Sigmoid colon (tissue), 7 donors: ENCODE measurements around the gene CEACAM18. TPM values are rescaled to one million over a fixed set of nuclear protein-coding genes. Genes with fewer than 3 reads are reported as not detected.
A peak's percentile ranks its signal among the peaks of the same experiment; 100 is the strongest.

ENCODE experiments used
- DNase-seq: peaks from one replicate; pipeline ENCODE4 v3.0.0-alpha.2; 2019
- H3K27ac ChIP-seq, 4 donors: fragments of 200-600 bp; sonication (generic); one replicate each; pipeline ENCODE4 v1.5.1; 2016 to 2019; ENCODE audit warnings: mild to moderate bottlenecking in 1 of 4
- H3K27me3 ChIP-seq, 3 donors: fragments of 200-600 bp; sonication (generic); one replicate each; pipeline ENCODE4 v1.5.1; 2019; ENCODE audit warnings: mild to moderate bottlenecking in 1 of 3
- H3K36me3 ChIP-seq, 4 donors: fragments of 200-600 bp; sonication (generic); one replicate each; pipeline ENCODE4 v1.5.1; 2016 to 2019
- H3K4me1 ChIP-seq, 4 donors: fragments of 200-600 bp; sonication (generic); one replicate each; pipeline ENCODE4 v1.5.1; 2017 to 2019
- H3K4me3 ChIP-seq, 4 donors: fragments of 200-600 bp; sonication (generic); one replicate each; pipeline ENCODE4 v1.5.1; 2017 to 2019; ENCODE audit warnings: mild to moderate bottlenecking in 2 of 4, moderate library complexity in 1 of 4
- H3K9me3 ChIP-seq, 4 donors: fragments of 200-600 bp in 3 of 4; sonication (generic) in 3 of 4; one replicate each; pipeline versions ENCODE4 v1.5.1 to v1.6.1; 2013 to 2019
- CTCF ChIP-seq, 4 experiments: fragments of 450-650 bp in 3 of 4; fragments of 200-600 bp in 1 of 4; IDR thresholded peaks; one replicate each; pipeline ENCODE4 v1.5.1; 2016 to 2019; ENCODE audit warnings: antibody characterized with exemption in 4 of 4, mild to moderate bottlenecking in 3 of 4, moderate library complexity in 2 of 4
- EP300 ChIP-seq, 4 donors: sonication (generic); formaldehyde crosslinking; IDR thresholded peaks; one replicate each; pipeline ENCODE4 v1.6.1; 2017; ENCODE audit warnings: antibody characterized with exemption in 4 of 4
- POLR2A ChIP-seq, 2 donors: fragments of 450-650 bp; IDR thresholded peaks; one replicate each; pipeline ENCODE4 v1.6.1; 2016; ENCODE audit warnings: antibody characterized with exemption in 2 of 2, mild to moderate bottlenecking in 2 of 2, moderate library complexity in 2 of 2
- POLR2AphosphoS5 ChIP-seq, 4 donors: sonication (generic); formaldehyde crosslinking; IDR thresholded peaks; one replicate each; pipeline ENCODE4 v1.6.1; 2017; ENCODE audit warnings: antibody characterized with exemption in 4 of 4
- WGBS, 2 donors: extraction: QIAGEN DNeasy Blood & Tissue Kit; methylation state at CpG; one replicate each; pipeline ENCODE4 v1.1.7; 2013; 5-methylcytosine and 5-hydroxymethylcytosine counted together
- intact Hi-C: fragments of 100-400 bp; cut with DNase I; formaldehyde crosslinking; loops from one replicate; pipeline ENCODE4 v1.15.1; 2023
- polyA plus RNA-seq, 3 donors: library from polyadenylated mRNA; stranded (reverse); fragments of 200-250 nt; gene quantifications; one replicate each; pipeline ENCODE4 v1.2.3, GENCODE V29; 2013
- total RNA-seq, 4 donors: library from RNA; depleted of rRNA; stranded (reverse); fragments of >200 nt; gene quantifications; one replicate each; pipeline ENCODE4 v1.1.0, GENCODE V29; 2016
- donor health status: healthy with polysubstance abuse.
- donor health status: Bipolar disorder and iron deficiency.
- donor health status: healthy.

The CEACAM18 gene
- total and polyA plus RNA-seq, 7 donors: not detected

GRCh38 chr19:51467864-51468544, 10.3 kb upstream of the CEACAM18 start:
- DNase-seq: peak; percentile 27
- Histone ChIP-seq H3K36me3 (no peaks in the 10 kb centered on the region), H3K4me1 (no peaks in the 10 kb centered on the region), H3K9me3 (no peaks in the 10 kb centered on the region), H3K27me3 (peaks cover 0 to 28% (median 3%) of the 10 kb centered on the region in 3 donors), H3K4me3 (no peak overlapping the region), H3K27ac (no peak overlapping the region)
- no peak for TF ChIP-seq POLR2AphosphoS5 (IDR thresholded peaks at IDR 0.05)
- no peak for TF ChIP-seq POLR2A (IDR thresholded peaks at IDR 0.05)
- TF ChIP-seq EP300 (IDR thresholded peaks at IDR 0.05): no peak
- TF ChIP-seq CTCF (IDR thresholded peaks at IDR 0.05): no peak
- 68 to 69% methylated on average over 4 of the region's 4 CpGs for WGBS, 2 donors
- intact Hi-C loops: no loop called here

- intact Hi-C loops: no loop called here
- Histone ChIP-seq H3K27me3 (peaks cover 0 to 28% (median 0%) of the 10 kb centered on the region in 3 donors), H3K9me3 (no peaks in the 10 kb centered on the region), H3K27ac (no peak overlapping the region), H3K36me3 (no peaks in the 10 kb centered on the region), H3K4me1 (no peaks in the 10 kb centered on the region), H3K4me3 (no peak overlapping the region)
- TF ChIP-seq POLR2A (IDR thresholded peaks at IDR 0.05): no peak
- TF ChIP-seq POLR2AphosphoS5 (IDR thresholded peaks at IDR 0.05): no peak
- no peak for TF ChIP-seq CTCF (IDR thresholded peaks at IDR 0.05)
- no peak for TF ChIP-seq EP300 (IDR thresholded peaks at IDR 0.05)
- WGBS, 2 donors: 77 to 79% methylated on average over 2 of the region's 2 CpGs
- DNase-seq: peak; percentile 6
These were observed 9.8 kb upstream of the CEACAM18 start for GRCh38 chr19:51468545-51468920.

- no peaks in the 10 kb centered on the region for H3K36me3 ChIP-seq
- H3K4me1 ChIP-seq: no peaks in the 10 kb centered on the region
- TF ChIP-seq EP300 (IDR thresholded peaks at IDR 0.05): no peak
- peaks cover 0 to 28% (median 0%) of the 10 kb centered on the region in 3 donors for H3K27me3 ChIP-seq
- intact Hi-C loops: no loop called here
- H3K4me3 ChIP-seq: no peak overlapping the region
- peak; percentile 44 for DNase-seq
- H3K9me3 ChIP-seq: no peaks in the 10 kb centered on the region
- no peak overlapping the region for H3K27ac ChIP-seq
- WGBS, 2 donors: 43 to 47% methylated on average over 4 of the region's 4 CpGs
These were observed 9.2 kb upstream of the CEACAM18 start for GRCh38 chr19:51469162-51469561.

DNA sequence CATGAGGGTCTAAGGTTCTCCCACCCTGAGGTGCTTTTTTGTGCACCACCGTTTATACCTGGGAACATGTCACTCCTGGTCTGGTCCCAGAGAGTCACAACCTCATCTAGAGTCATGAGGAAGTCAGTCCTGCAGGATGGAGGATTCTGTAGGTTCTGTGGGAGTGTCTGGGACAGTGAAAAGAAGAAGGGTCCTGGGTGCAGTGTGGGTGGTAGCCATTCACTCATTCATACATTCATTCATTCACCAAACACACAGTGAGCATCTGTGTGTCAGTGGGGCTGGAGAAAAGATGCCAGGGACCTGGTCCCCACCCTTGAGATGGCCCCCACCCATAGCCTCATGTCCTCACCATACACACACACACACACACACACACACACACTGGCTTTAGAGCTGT, 8.7 kb upstream of the CEACAM18 start:
- DNase-seq: no peak
- WGBS, 2 donors: 61 to 79% methylated on average over 1 of the region's 1 CpG
- Histone ChIP-seq H3K27ac (no peak overlapping the region), H3K9me3 (no peaks in the 10 kb centered on the region), H3K36me3 (no peaks in the 10 kb centered on the region), H3K4me3 (no peak overlapping the region), H3K27me3 (peaks cover 0 to 28% (median 0%) of the 10 kb centered on the region in 3 donors), H3K4me1 (no peaks in the 10 kb centered on the region)
- intact Hi-C loops: no loop called here
- no peak for TF ChIP-seq POLR2AphosphoS5 (IDR thresholded peaks at IDR 0.05)
- TF ChIP-seq POLR2A (IDR thresholded peaks at IDR 0.05): no peak
- no peak for TF ChIP-seq CTCF (IDR thresholded peaks at IDR 0.05)
- no peak for TF ChIP-seq EP300 (IDR thresholded peaks at IDR 0.05)

GRCh38 chr19:51470966-51471365, 7.4 kb upstream of the CEACAM18 start:
- H3K27ac ChIP-seq: no peak overlapping the region
- H3K36me3 ChIP-seq: no peaks in the 10 kb centered on the region
- no peak for TF ChIP-seq POLR2AphosphoS5 (IDR thresholded peaks at IDR 0.05)
- no peak for TF ChIP-seq CTCF (IDR thresholded peaks at IDR 0.05)
- no peak for TF ChIP-seq EP300 (IDR thresholded peaks at IDR 0.05)
- no peak for TF ChIP-seq POLR2A (IDR thresholded peaks at IDR 0.05)
- no peaks in the 10 kb centered on the region for H3K4me1 ChIP-seq
- no peak overlapping the region for H3K4me3 ChIP-seq
- H3K9me3 ChIP-seq: no peaks in the 10 kb centered on the region
- DNase-seq: no peak
- H3K27me3 ChIP-seq: peaks cover 0 to 19% (median 0%) of the 10 kb centered on the region in 3 donors
- WGBS, 2 donors: 78 to 86% methylated on average over 9 of the region's 9 CpGs
- intact Hi-C loops: no loop called here
